GM23338 (cell line): ENCODE results near the gene CAPZB. TPM values are rescaled to one million over a fixed set of nuclear protein-coding genes. Genes with fewer than 3 reads are reported as not detected.

Experiments
- ATAC-seq: fragments of 200-7000 bp; cut with Tn5 transposase; 3 replicates; pipeline ENCODE4 v1.9.1; 2020
- DNase-seq: peaks from one replicate; pipeline ENCODE4 v3.0.0-alpha.2; 2015; ENCODE audit warnings: low spot score
- H2AFZ ChIP-seq: fragments of 200-600 bp; sonication (generic); 2 replicates; pipeline ENCODE4 v1.8.0; 2016; ENCODE audit warnings: antibody characterized with exemption, mild to moderate bottlenecking, moderate library complexity
- H3F3A ChIP-seq: fragments of 200-600 bp; sonication (generic); replicated peaks from 2 replicates; pipeline ENCODE4 v1.8.0; 2017; ENCODE audit warnings: antibody characterized with exemption, mixed run types, low read depth
- H3K27ac ChIP-seq: fragments of 200-600 bp; sonication (generic); 2 replicates; pipeline ENCODE4 v1.6.1; 2016; ENCODE audit warnings: low read depth
- H3K27me3 ChIP-seq: fragments of 200-600 bp; sonication (generic); 2 replicates; pipeline ENCODE4 v1.8.0; 2016; ENCODE audit warnings: mild to moderate bottlenecking, mixed run types, moderate library complexity; ENCODE audit not compliant: insufficient read depth
- H3K36me3 ChIP-seq: fragments of 200-600 bp; sonication (generic); 2 replicates; pipeline ENCODE4 v1.8.0; 2016; ENCODE audit warnings: mild to moderate bottlenecking; ENCODE audit not compliant: insufficient read depth
- H3K4me1 ChIP-seq: fragments of 200-600 bp; sonication (generic); 2 replicates; pipeline ENCODE4 v1.8.0; 2016; ENCODE audit warnings: mild to moderate bottlenecking, moderate library complexity; ENCODE audit not compliant: insufficient read depth
- H3K4me2 ChIP-seq: fragments of 200-600 bp; sonication (generic); 2 replicates; pipeline ENCODE4 v1.7.1; 2017; ENCODE audit warnings: mixed run types
- H3K4me3 ChIP-seq: fragments of 200-600 bp; sonication (generic); 2 replicates; pipeline ENCODE4 v1.6.1; 2016; ENCODE audit warnings: mixed run types
- H3K79me2 ChIP-seq: fragments of 200-600 bp; sonication (generic); replicated peaks from 2 replicates; pipeline ENCODE4 v1.8.0; 2017; ENCODE audit warnings: mild to moderate bottlenecking; ENCODE audit not compliant: insufficient read depth
- H3K9me2 ChIP-seq: fragments of 200-600 bp; sonication (generic); 2 replicates; pipeline ENCODE4 v1.8.0; 2017; ENCODE audit not compliant: insufficient read depth
- H4K20me1 ChIP-seq: fragments of 200-600 bp; sonication (generic); replicated peaks from 2 replicates; pipeline ENCODE4 v1.8.0; 2017; ENCODE audit warnings: mild to moderate bottlenecking; ENCODE audit not compliant: insufficient read depth
- H3K27ac Mint-ChIP-seq: 2 replicates; pipeline ENCODE4 v1.8.0; 2020; ENCODE audit warnings: inconsistent platforms, mild to moderate bottlenecking, moderate library complexity, mixed read lengths
- H3K27me3 Mint-ChIP-seq: 3 replicates; pipeline ENCODE4 v1.8.0; 2022; ENCODE audit warnings: low read depth, mild to moderate bottlenecking, moderate library complexity, mixed read lengths, inconsistent platforms; ENCODE audit not compliant: insufficient read depth, poor library complexity
- H3K36me3 Mint-ChIP-seq: 3 replicates; pipeline ENCODE4 v1.8.0; 2021; ENCODE audit warnings: low read depth, mild to moderate bottlenecking, inconsistent platforms, moderate library complexity, mixed read lengths
- H3K4me1 Mint-ChIP-seq: 3 replicates; pipeline ENCODE4 v1.8.0; 2020; ENCODE audit warnings: mild to moderate bottlenecking, inconsistent platforms, mixed read lengths
- H3K4me3 Mint-ChIP-seq: 3 replicates; pipeline ENCODE4 v1.8.0; 2021; ENCODE audit warnings: moderate library complexity, mild to moderate bottlenecking, inconsistent platforms, mixed read lengths
- H3K9me3 Mint-ChIP-seq: 3 replicates; pipeline ENCODE4 v1.8.0; 2020; ENCODE audit warnings: moderate library complexity, mild to moderate bottlenecking, inconsistent platforms, mixed read lengths
- EZH2 ChIP-seq: fragments of 200-600 bp; sonication (generic); IDR thresholded peaks from one replicate; pipeline ENCODE4 v1.8.0; 2017; ENCODE audit warnings: antibody characterized with exemption, mild to moderate bottlenecking, low read depth; ENCODE audit not compliant: unreplicated experiment
- EZH2phosphoT487 ChIP-seq: fragments of 200-600 bp; sonication (generic); IDR thresholded peaks from one replicate; pipeline ENCODE4 v1.8.1; 2018; ENCODE audit warnings: antibody characterized with exemption; ENCODE audit not compliant: unreplicated experiment
- JUNB ChIP-seq: IDR thresholded peaks from one replicate; pipeline ENCODE4 v1.6.1; 2016; ENCODE audit warnings: antibody characterized with exemption; ENCODE audit not compliant: unreplicated experiment
- NANOG ChIP-seq: IDR thresholded peaks from 2 replicates; pipeline ENCODE4 v1.6.1; 2016; ENCODE audit warnings: antibody characterized with exemption, borderline replicate concordance
- POLR2AphosphoS5 ChIP-seq: IDR thresholded peaks from 2 replicates; pipeline ENCODE4 v1.6.1; 2016; ENCODE audit warnings: antibody characterized with exemption, low read depth
- REST ChIP-seq: IDR thresholded peaks from one replicate; pipeline ENCODE4 v1.6.1; 2018; ENCODE audit warnings: antibody characterized with exemption; ENCODE audit not compliant: unreplicated experiment
- STAT1 ChIP-seq: IDR thresholded peaks from one replicate; pipeline ENCODE4 v1.6.1; 2016; ENCODE audit warnings: antibody characterized with exemption; ENCODE audit not compliant: unreplicated experiment
- ZNF114 ChIP-seq: fragments of 250-450 bp; sonication (Bioruptor Pico); IDR thresholded peaks from 2 replicates; pipeline ENCODE4 v1.5.0; 2020; ENCODE audit warnings: mild to moderate bottlenecking, moderate library complexity
- ZNF331 ChIP-seq: fragments of 250-450 bp; sonication (Bioruptor Pico); IDR thresholded peaks from 2 replicates; pipeline ENCODE4 v1.5.0; 2020; ENCODE audit warnings: low read depth, mild to moderate bottlenecking, moderate library complexity
- polyA plus RNA-seq: library from polyadenylated mRNA; unstranded; fragments of >200 nt; fragmentation: Nextera tagmentation; extraction: Ambion mirVana; gene quantifications from 2 replicates; pipeline ENCODE4 v1.2.1, GENCODE V29; 2016
- total RNA-seq: library from RNA; depleted of rRNA; stranded (reverse); fragments of >200 nt; shearing (Covaris generic); gene quantifications from 2 replicates; pipeline ENCODE4 v1.2.3, GENCODE V29; 2014
- TF ChIP-seq, protein P1 (sequence below), 2 experiments: fragments of 200-600 bp in 1 of 2; sonication (generic) in 1 of 2; conservative IDR thresholded peaks; 2 replicates each; pipeline versions ENCODE4 v1.5.1 to v1.6.1; 2016 to 2017; ENCODE audit warnings: antibody characterized with exemption in 2 of 2, low read depth in 2 of 2, mild to moderate bottlenecking in 2 of 2, moderate library complexity in 1 of 2
- TF ChIP-seq, protein P2 (sequence below): IDR thresholded peaks from 2 replicates; pipeline ENCODE4 v1.6.1; 2016; ENCODE audit warnings: antibody characterized with exemption

Gene CAPZB
- total and polyA plus RNA-seq, 2 experiments from 2014 or later: 195 to 348 TPM

GRCh38 chr1:19357299-19357986, 127.9 kb downstream of the CAPZB start (continued):
- TF ChIP-seq, protein P1, sequence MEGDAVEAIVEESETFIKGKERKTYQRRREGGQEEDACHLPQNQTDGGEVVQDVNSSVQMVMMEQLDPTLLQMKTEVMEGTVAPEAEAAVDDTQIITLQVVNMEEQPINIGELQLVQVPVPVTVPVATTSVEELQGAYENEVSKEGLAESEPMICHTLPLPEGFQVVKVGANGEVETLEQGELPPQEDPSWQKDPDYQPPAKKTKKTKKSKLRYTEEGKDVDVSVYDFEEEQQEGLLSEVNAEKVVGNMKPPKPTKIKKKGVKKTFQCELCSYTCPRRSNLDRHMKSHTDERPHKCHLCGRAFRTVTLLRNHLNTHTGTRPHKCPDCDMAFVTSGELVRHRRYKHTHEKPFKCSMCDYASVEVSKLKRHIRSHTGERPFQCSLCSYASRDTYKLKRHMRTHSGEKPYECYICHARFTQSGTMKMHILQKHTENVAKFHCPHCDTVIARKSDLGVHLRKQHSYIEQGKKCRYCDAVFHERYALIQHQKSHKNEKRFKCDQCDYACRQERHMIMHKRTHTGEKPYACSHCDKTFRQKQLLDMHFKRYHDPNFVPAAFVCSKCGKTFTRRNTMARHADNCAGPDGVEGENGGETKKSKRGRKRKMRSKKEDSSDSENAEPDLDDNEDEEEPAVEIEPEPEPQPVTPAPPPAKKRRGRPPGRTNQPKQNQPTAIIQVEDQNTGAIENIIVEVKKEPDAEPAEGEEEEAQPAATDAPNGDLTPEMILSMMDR (conservative IDR thresholded peaks at IDR 0.05; ENCODE audit: low read depth in 2 of 2): no peak
- TF ChIP-seq JUNB: no peak

DNA sequence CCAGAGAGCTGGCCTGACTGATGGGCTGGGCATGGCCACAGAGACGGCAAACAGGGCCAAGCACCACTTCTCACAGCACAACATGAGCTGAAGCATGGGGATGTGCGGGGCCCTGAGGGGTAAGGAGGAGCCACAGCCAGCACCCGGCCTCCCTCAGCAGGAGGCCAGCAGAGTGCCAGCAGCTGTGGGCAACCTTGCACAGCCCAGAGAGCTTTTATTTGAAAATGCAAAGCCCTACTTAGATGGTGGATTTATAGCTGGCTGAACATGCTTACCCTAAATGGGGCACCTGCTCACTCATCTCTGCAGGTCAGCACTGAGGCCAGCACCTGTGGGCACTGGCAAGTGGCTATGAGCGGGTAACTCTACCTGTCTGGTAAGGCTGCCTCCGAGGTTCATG, 129.1 kb downstream of the CAPZB start:
- no peak overlapping the region for H3K4me2 ChIP-seq
- Mint-ChIP-seq H3K27me3 (peaks cover 17% of the 10 kb centered on the region), H3K4me1 (peaks cover 44% of the 10 kb centered on the region), H3K4me3 (no peak overlapping the region), H3K27ac (no peak overlapping the region; the same call in 1 of the 2 replicates), H3K9me3 (no peaks in the 10 kb centered on the region), H3K36me3 (peaks cover 45% of the 10 kb centered on the region)
- no peak overlapping the region for H2AFZ ChIP-seq
- DNase-seq (no peak), ATAC-seq (no peak)
- H3K9me2 ChIP-seq: no peaks in the 10 kb centered on the region
- H3K4me3 ChIP-seq: no peak overlapping the region
- H3K27me3 ChIP-seq: no peaks in the 10 kb centered on the region
- peaks cover 16% of the 10 kb centered on the region for H3K4me1 ChIP-seq
- peaks cover 39% of the 10 kb centered on the region for H3K79me2 ChIP-seq
- H4K20me1 ChIP-seq: peaks cover 27% of the 10 kb centered on the region
- no peak overlapping the region for H3K27ac ChIP-seq
- H3K36me3 ChIP-seq: 0 out of 2 replicates have a peak, but pooled peaks cover 5% of the 10 kb centered on the region
- 0 out of 2 replicates have a peak, but pooled peaks cover 11% of the 10 kb centered on the region for H3F3A ChIP-seq
- TF ChIP-seq ZNF331 (CRISPR knock-in tag): no peak
- TF ChIP-seq, protein P1 (conservative IDR thresholded peaks at IDR 0.05; ENCODE audit: low read depth in 2 of 2): no peak
- TF ChIP-seq JUNB: no peak
- no peak for TF ChIP-seq REST
- TF ChIP-seq NANOG: no peak
- TF ChIP-seq EZH2phosphoT487: no peak
- no peak for TF ChIP-seq POLR2AphosphoS5
- no peak for TF ChIP-seq STAT1
- TF ChIP-seq, protein P2, sequence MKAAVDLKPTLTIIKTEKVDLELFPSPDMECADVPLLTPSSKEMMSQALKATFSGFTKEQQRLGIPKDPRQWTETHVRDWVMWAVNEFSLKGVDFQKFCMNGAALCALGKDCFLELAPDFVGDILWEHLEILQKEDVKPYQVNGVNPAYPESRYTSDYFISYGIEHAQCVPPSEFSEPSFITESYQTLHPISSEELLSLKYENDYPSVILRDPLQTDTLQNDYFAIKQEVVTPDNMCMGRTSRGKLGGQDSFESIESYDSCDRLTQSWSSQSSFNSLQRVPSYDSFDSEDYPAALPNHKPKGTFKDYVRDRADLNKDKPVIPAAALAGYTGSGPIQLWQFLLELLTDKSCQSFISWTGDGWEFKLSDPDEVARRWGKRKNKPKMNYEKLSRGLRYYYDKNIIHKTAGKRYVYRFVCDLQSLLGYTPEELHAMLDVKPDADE: no peak
- no peak for TF ChIP-seq ZNF114 (CRISPR knock-in tag)
- no peak for TF ChIP-seq EZH2
